ENCODE data around the gene TRIM22.
"Not testable (repeated sequence)": the region's sequence is repeated elsewhere in the genome, so short reads cannot be mapped to it uniquely, and the experiment has no call there.

TRIM22 gene

GRCh38 chr11:5689551-5689983 lies at the start of gene TRIM22:
TSS of gene TRIM22 (plus strand) at chr11:5689790. CDS start at chr11:5696233, 6,443 bp downstream.
- in situ Hi-C loops (cut with MboI; ENCODE audit: low sequenced_read_pairs), result no loop called here

DNA sequence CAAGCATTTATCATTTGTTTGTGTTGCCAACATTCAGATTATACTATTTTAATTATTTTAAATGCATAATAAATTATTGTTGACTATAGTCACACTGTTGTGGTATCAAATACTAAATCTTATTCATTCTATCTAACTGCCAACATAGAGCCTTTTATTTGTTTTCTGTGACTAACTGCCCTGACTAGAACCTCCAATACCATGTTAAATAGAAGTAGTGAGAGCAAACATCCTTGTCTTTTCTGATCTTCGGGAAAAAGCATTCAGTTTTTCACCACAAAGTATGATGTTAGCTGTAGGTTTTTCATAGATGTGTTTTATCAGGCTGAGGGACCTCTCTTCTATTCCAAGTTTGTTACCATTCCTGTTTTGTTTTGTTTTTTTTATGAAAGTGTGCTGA lies 49.6 kb upstream of the TRIM22 start:
- in situ Hi-C loops (cut with MboI; ENCODE audit: low sequenced_read_pairs), result no loop called here

GRCh38 chr11:5643585-5643984 lies 46.0 kb upstream of the TRIM22 start:
- in situ Hi-C loops (cut with MboI; ENCODE audit: low sequenced_read_pairs), result no loop called here

- in situ Hi-C loops (cut with MboI; ENCODE audit: low sequenced_read_pairs), result no loop called here
These were observed 43.5 kb upstream of the TRIM22 start for GRCh38 chr11:5646139-5646538.

DNA sequence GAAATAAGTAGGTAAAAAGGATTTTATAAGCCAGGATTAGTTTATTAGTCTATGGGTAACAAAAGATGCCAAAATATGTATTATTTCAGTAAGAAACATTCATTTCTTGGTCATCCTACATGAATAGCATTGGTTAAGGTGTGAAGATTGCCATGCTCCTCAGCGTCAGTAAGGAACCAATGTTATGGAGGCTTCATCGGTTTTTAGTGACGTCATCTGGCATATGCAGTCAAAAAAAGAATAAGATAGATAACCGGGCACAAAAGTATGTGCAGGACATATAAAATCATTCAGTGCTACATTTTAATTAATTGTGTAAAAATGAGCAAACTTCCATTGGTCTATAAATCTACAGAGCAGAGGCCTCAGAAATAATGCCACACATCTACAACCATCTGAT lies 34.1 kb upstream of the TRIM22 start:
- in situ Hi-C loops (cut with MboI; ENCODE audit: low sequenced_read_pairs), result no loop called here

- in situ Hi-C loops (cut with MboI; ENCODE audit: low sequenced_read_pairs), result not testable (repeated sequence)
These were observed 32.6 kb upstream of the TRIM22 start for GRCh38 chr11:5656956-5657355.

- in situ Hi-C loops (cut with MboI; ENCODE audit: low sequenced_read_pairs), result no loop called here
These were observed 31.3 kb upstream of the TRIM22 start for GRCh38 chr11:5658318-5658717.

- in situ Hi-C loops (cut with MboI; ENCODE audit: low sequenced_read_pairs), result no loop called here
These were observed 26.1 kb upstream of the TRIM22 start for GRCh38 chr11:5663511-5663910.

GRCh38 chr11:5665051-5665570 lies 24.5 kb upstream of the TRIM22 start:
- in situ Hi-C loops (cut with MboI; ENCODE audit: low sequenced_read_pairs), result no loop called here

DNA sequence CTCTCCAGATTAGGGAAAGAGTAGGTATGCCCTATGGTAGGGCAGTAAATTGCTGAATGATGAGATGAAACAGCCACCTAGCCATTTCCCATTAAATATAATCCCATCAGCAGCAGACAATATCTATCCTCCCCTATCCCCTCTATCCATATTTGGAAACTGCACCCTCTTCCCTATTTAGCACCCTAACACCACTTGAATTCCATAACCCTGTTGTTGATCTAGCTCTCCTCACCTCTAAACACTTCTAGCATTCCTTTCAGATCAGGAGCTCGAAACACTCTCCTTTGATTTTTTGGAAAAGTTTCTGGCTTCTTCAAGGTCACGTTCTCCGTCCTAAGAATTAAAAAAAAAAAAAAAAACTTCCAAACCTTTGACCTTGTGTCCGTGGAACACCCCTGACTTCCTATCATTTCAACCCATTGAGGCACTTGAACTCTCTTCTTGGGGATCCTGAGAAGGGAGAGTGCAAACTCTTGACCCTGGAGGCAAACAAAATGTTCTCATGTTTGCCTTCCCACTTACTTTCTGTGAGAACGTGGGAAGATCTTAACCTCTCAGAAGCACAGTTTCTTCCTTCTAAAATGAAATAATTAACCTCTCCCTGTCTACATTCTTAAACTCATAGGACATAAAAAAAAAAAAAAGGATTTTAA lies 23.7 kb upstream of the TRIM22 start:
- in situ Hi-C loops (cut with MboI; ENCODE audit: low sequenced_read_pairs), result no loop called here

DNA sequence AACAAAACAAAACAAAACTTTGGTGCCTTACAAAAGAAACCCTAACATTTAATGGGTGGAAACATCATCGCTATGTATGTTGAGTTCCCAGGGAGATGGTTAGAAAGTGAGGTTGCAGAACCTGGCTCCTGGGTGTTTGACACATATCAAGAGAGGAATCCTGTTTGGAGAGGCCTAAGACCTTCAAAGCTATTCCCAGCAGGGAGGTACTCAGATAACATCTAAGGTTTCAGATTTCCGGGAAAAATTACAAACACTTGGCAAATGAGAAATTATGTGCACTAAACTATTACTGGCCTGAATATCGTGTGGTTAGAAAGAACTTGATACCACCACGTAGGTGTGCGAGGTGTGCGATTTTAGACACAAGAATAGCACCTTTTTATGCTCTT lies 23.2 kb upstream of the TRIM22 start:
- in situ Hi-C loops (cut with MboI; ENCODE audit: low sequenced_read_pairs), result no loop called here

- in situ Hi-C loops (cut with MboI; ENCODE audit: low sequenced_read_pairs), result no loop called here
These were observed 17.8 kb upstream of the TRIM22 start for GRCh38 chr11:5671831-5672230.

GRCh38 chr11:5674391-5674790 lies 15.2 kb upstream of the TRIM22 start:
- in situ Hi-C loops (cut with MboI; ENCODE audit: low sequenced_read_pairs), result no loop called here

GRCh38 chr11:5679811-5680210 lies 9.8 kb upstream of the TRIM22 start:
- in situ Hi-C loops (cut with MboI; ENCODE audit: low sequenced_read_pairs), result no loop called here

DNA sequence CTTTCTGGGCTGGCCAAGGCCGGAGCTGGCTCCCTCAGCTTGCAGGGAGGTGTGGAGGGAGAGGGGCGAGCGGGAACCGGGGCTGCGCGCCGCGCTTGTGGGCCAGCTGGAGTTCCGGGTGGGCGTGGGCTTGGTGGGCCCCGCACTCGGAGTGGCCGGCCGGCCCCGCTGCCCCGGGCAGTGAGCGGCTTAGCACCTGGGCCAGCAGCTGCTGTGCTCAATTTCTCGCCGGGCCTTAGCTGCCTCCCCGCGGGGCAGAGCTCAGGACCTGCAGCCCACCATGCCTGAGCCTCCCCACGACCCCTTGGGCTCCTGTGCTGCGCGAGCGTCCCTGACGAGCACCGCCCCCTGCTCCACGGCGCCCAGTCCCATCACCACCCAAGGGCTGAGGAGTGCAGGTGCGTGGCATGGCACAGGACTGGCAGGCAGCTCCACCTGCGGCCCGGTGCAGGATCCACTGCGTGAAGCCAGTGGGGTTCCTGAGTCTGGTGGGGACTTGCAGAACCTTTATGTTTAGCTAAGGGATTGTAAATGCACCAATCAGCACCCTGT lies 6.6 kb upstream of the TRIM22 start:
- in situ Hi-C loops (cut with MboI; ENCODE audit: low sequenced_read_pairs), result not testable (repeated sequence)

DNA sequence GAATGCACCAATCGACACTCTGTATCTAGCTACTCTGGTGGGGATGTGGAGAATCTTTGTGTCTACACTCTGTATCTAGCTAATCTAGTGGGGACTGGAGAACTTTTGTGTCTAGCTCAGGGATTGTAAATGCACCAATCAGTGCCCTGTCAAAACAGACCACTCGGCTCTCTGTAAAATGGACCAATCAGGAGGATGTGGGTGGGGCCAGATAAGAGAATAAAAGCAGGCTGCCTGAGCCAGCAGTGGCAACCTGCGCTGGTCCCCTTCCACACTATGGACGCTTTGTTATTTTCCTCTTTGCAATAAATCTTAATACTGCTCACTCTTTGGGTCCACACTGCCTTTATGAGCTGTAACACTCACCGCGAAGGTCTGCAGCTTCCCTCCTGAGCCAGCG lies 6.0 kb upstream of the TRIM22 start:
- in situ Hi-C loops (cut with MboI; ENCODE audit: low sequenced_read_pairs), result not testable (repeated sequence)

- in situ Hi-C loops (cut with MboI; ENCODE audit: low sequenced_read_pairs), result no loop called here
These were observed 5.4 kb upstream of the TRIM22 start for GRCh38 chr11:5684036-5684645.

DNA sequence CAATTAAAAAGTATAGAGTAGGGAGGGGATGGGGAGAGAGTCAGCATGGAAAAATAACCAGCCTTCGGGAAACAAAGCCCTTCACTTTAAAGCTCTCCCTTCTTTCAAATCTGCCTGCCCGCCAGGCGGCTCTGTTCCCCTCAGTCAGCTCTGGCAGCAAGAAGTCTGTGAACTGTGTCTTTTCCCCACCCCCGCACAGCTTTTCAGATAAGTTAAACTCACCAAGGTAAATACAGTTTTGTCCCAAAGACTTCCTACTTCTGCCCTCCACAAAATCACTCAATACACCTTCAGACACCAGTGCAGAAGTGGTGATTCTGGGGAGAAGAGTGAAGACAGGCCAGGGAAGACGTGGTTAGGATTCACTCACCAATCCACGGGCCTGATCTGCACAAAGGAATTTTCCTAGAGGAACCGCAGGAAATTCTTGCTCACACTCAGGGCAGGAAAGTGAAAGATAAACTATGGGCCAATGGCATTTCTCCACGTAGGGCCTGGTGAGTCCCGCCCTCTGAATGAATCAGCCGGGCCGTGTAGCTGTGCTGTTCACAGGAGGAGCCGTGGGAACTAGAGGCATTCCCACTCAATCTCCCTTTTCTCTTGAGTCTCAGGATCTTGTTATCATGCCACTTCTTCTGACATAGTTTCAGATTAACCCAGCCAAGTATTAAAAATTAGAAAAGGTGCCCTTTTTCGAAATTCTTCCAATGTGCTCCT lies 4.8 kb upstream of the TRIM22 start, which contains the start of gene TRIM5:
Gene TRIM5, minus strand, starts transcription at position 429 of the 717 bp plus-strand sequence. CDS start 4,897 bp downstream, outside the sequence.
- in situ Hi-C loops (cut with MboI; ENCODE audit: low sequenced_read_pairs), result no loop called here

DNA sequence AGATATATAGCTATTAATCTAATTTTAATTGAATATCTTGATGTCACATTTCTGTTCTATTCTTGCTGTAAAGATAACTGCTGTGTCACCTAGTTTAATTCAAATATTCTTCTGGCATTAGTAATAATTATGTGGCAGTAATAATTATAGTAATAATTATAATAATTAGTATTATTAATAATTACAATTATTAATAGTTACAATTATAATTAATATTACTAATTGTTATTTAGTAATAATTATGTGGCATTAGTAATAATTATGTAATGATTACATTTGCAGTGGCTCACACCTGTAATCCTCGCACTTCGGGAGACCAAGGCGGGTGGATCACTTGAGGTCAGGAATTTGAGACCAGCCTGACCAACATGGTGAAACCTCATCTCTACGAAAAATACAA lies 3.2 kb upstream of the TRIM22 start:
- in situ Hi-C loops (cut with MboI; ENCODE audit: low sequenced_read_pairs), result no loop called here

DNA sequence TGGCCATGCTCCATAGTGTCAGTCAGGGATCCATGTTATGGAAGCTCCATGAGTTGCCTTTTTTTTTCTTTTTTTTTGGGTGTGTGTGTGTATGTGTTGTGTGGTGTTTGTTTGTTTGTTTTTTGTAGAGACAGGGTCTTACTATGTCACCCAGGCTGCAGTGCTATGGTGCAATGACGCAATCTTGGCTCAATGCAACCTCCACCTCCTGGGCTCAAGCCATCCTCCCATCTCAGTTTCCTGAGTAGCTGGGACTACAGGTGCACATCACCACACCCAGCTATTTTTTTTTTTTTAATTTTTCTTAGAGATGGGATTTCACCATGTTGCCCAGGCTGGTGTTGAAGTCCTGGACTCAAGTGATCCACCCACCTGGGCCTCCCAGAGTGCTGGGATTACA lies 1.1 kb upstream of the TRIM22 start:
- in situ Hi-C loops (cut with MboI; ENCODE audit: low sequenced_read_pairs), result no loop called here

DNA sequence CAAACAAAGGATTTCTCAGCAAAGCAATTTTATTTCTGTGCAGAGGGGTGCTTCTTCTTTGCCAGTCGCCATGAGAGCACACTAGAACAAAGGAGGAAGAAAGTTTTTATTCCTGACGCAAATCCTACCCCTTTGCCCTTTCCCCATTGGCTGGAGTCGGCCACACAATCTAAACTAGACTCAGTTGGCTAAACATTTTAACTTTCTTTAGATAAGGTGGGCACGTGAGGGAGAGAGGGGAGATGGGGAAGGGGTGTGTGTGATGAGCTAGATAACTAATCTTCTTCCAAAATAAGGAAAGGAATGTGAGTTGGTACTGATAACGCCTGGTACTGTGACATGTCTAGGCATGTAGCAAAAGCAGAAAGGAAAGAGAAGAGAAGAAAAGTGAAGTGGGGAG lies 626 bp downstream of the TRIM22 start:
- in situ Hi-C loops (cut with MboI; ENCODE audit: low sequenced_read_pairs), result no loop called here
